Smooth muscle cell (in vitro differentiated cells): ENCODE measurements around the gene ERC2. TPM values are rescaled to one million over a fixed set of nuclear protein-coding genes. Genes with fewer than 3 reads are reported as not detected.

Source experiments
- DNase-seq: peaks from one replicate; lab custom pipeline; 2025; ENCODE audit not compliant: unreplicated experiment; lab: John Stamatoyannopoulos, UW
- H2AFZ ChIP-seq: fragments of 200-600 bp; sonication (generic); 2 replicates; pipeline ENCODE4 v1.6.0; 2016; ENCODE audit warnings: antibody characterized with exemption, low read depth, mild to moderate bottlenecking
- H3F3A ChIP-seq: fragments of 200-600 bp; sonication (generic); 2 replicates; pipeline ENCODE4 v1.6.0; 2017; ENCODE audit warnings: antibody characterized with exemption, low read depth
- H3K27ac ChIP-seq: fragments of 200-600 bp; sonication (generic); 2 replicates; pipeline ENCODE4 v1.5.1; 2016; ENCODE audit warnings: low read depth, mild to moderate bottlenecking
- H3K27me3 ChIP-seq: fragments of 200-600 bp; sonication (generic); 2 replicates; pipeline ENCODE4 v1.6.1; 2016; ENCODE audit warnings: low read depth, mild to moderate bottlenecking
- H3K36me3 ChIP-seq: fragments of 200-600 bp; sonication (generic); 2 replicates; pipeline ENCODE4 v1.5.1; 2016; ENCODE audit warnings: low read depth
- H3K4me1 ChIP-seq: fragments of 200-600 bp; sonication (generic); 2 replicates; pipeline ENCODE4 v1.5.1; 2016; ENCODE audit warnings: low read depth
- H3K4me2 ChIP-seq: fragments of 200-600 bp; sonication (generic); 2 replicates; pipeline ENCODE4 v1.6.0; 2016; ENCODE audit warnings: mild to moderate bottlenecking
- H3K4me3 ChIP-seq: fragments of 200-600 bp; sonication (generic); 2 replicates; pipeline ENCODE4 v1.5.1; 2016; ENCODE audit warnings: mild to moderate bottlenecking
- H3K79me2 ChIP-seq: fragments of 200-600 bp; sonication (generic); 2 replicates; pipeline ENCODE4 v1.6.0; 2016; ENCODE audit warnings: low read depth, mild to moderate bottlenecking
- H3K9ac ChIP-seq: fragments of 200-600 bp; sonication (generic); 2 replicates; pipeline ENCODE4 v1.6.0; 2016; ENCODE audit warnings: low read depth
- H3K9me3 ChIP-seq: fragments of 200-600 bp; sonication (generic); replicated peaks from 2 replicates; pipeline ENCODE4 v1.5.1; 2016; ENCODE audit warnings: low read depth
- H4K20me1 ChIP-seq: fragments of 200-600 bp; sonication (generic); 2 replicates; pipeline ENCODE4 v1.6.0; 2016; ENCODE audit warnings: low read depth
- CTCF ChIP-seq: fragments of 200-600 bp; sonication (generic); IDR thresholded peaks from 2 replicates; pipeline ENCODE4 v1.5.1; 2017; ENCODE audit warnings: borderline replicate concordance, mild to moderate bottlenecking, antibody characterized with exemption; ENCODE audit not compliant: insufficient read depth, poor library complexity, severe bottlenecking
- WGBS: methylation state at CpG from one replicate; pipeline ENCODE4 v1.1.7; 2016; ENCODE audit warnings: low lambda C conversion rate; 5-methylcytosine and 5-hydroxymethylcytosine counted together
- polyA plus RNA-seq: library from polyadenylated mRNA; unstranded; fragments of >200 nt; fragmentation: Nextera tagmentation; extraction: Ambion mirVana; gene quantifications from 2 replicates; pipeline ENCODE4 v1.2.1, GENCODE V29; 2016
- total RNA-seq: library from RNA; depleted of rRNA; stranded (reverse); fragments of >200 nt; gene quantifications from 2 replicates; pipeline ENCODE4 v1.2.3, GENCODE V29; 2014

ERC2 gene
- total and polyA plus RNA-seq, 2 experiments from 2014 or later, result 1.1 TPM; not detected in 1

DNA sequence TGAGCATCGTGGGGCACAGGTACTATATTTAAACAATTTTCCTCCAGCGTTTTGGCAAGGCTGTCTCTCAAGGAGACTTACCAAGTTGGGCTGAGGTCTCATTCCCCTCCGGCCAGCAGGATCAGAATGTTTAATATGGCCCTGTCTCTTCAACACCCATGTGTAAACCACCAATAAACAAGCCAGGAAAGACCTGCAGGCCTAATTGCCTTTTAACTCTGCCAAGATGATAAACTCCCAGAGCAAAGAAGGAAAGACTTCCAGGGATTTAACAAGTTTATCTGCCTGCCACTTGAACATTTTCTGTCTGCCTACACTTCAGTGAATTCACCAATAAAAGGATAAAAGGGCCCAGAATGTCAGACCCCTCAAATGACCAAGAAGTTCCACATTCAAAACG is 850.9 kb downstream of the ERC2 start:
- Histone ChIP-seq H3K9ac (no peak overlapping the region), H3K4me3 (no peak overlapping the region), H3K79me2 (no peaks in the 10 kb centered on the region), H3K27ac (no peak overlapping the region), H3K4me1 (peaks cover 26% of the 10 kb centered on the region), H3F3A (peaks cover 31% of the 10 kb centered on the region), H3K36me3 (no peaks in the 10 kb centered on the region), H2AFZ (no peak overlapping the region), H4K20me1 (no peaks in the 10 kb centered on the region), H3K9me3 (no peaks in the 10 kb centered on the region), H3K27me3 (no peaks in the 10 kb centered on the region), H3K4me2 (no peak overlapping the region)
- TF ChIP-seq CTCF, result no peak
- no peak for DNase-seq
- WGBS, result 24% methylated on average over 4 of the region's 4 CpGs

- no peaks in the 10 kb centered on the region for H3K79me2 ChIP-seq
- DNase-seq, result no peak
- no peaks in the 10 kb centered on the region for H4K20me1 ChIP-seq
- no peaks in the 10 kb centered on the region for H3K27me3 ChIP-seq
- no peak for TF ChIP-seq CTCF
- no peak overlapping the region for H3K27ac ChIP-seq
- WGBS, result 54% methylated on average over 3 of the region's 3 CpGs
- no peak overlapping the region for H2AFZ ChIP-seq
- H3K9me3 ChIP-seq, result no peaks in the 10 kb centered on the region
- H3K4me2 ChIP-seq, result no peak overlapping the region
- H3K9ac ChIP-seq, result no peak overlapping the region
- peaks cover 26% of the 10 kb centered on the region for H3K4me1 ChIP-seq
- H3K36me3 ChIP-seq, result no peaks in the 10 kb centered on the region
- no peak overlapping the region for H3K4me3 ChIP-seq
- peaks cover 29% of the 10 kb centered on the region for H3F3A ChIP-seq
Measured at GRCh38 chr3:55616803-55617202, 851.5 kb downstream of the ERC2 start.

DNA sequence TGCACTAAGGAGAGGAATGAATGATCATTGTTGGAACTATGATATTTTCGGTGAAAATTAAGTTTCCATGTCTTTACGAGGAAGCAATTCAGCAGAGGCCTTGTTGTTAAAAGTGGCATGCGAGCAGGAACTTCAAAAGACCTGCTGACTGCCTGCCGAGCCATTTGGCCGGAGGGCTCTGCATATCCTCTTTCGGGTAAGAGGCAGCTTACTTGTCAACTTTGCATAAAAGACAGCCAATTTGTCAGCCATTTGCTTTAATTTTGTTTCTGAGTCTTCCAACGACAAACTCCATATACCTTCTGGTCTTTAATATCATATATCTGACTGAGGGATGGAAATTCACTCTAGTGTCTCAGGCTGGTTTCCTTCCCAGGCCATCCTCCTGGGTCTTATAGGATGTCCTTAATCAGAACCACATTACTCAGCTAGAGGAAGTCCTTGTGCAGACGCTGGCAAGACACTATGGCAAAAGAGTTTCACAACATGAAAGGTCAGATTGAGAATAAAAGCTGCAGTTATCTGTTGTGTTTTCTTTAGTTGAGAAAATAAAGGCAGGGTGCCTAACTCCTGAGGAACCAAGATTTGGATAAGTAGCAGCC is 852.5 kb downstream of the ERC2 start:
- no peak overlapping the region for H3K9ac ChIP-seq
- 21% methylated on average over 8 of the region's 8 CpGs for WGBS
- H3K27me3 ChIP-seq, result no peaks in the 10 kb centered on the region
- H3K4me1 ChIP-seq, result peaks cover 29% of the 10 kb centered on the region
- TF ChIP-seq CTCF, result no peak
- H3K27ac ChIP-seq, result peak overlapping the region; percentile 26
- DNase-seq, result no peak
- H2AFZ ChIP-seq, result peak overlapping the region; percentile 11
- no peaks in the 10 kb centered on the region for H3K9me3 ChIP-seq
- no peak overlapping the region for H3K4me3 ChIP-seq
- peaks cover 20% of the 10 kb centered on the region for H3F3A ChIP-seq
- no peaks in the 10 kb centered on the region for H3K79me2 ChIP-seq
- H3K4me2 ChIP-seq, result peak overlapping the region; percentile 17
- H4K20me1 ChIP-seq, result no peaks in the 10 kb centered on the region
- no peaks in the 10 kb centered on the region for H3K36me3 ChIP-seq
